Measurements from ENCODE around the gene L3MBTL4.

- no peak for TF ChIP-seq CTCF (IDR thresholded peaks at IDR 0.05 in 2 of 3, conservative IDR thresholded peaks at IDR 0.05 in 1 of 3; ENCODE audit: borderline replicate concordance in 1 of 3, insufficient read depth in 1 of 3, low read depth in 2 of 3, low read length in 2 of 3)
- no peak for TF ChIP-seq ZNF274 (IDR thresholded peaks at IDR 0.05; ENCODE audit: low read depth, low read length)
- TF ChIP-seq JUND (IDR thresholded peaks at IDR 0.05), result no peak
- no peak for TF ChIP-seq EZH2 (IDR thresholded peaks at IDR 0.05)
- no peak for TF ChIP-seq TCF7L2 (IDR thresholded peaks at IDR 0.05; ENCODE audit: borderline replicate concordance, extremely low read depth, insufficient read depth, insufficient read length)
- TF ChIP-seq POLR2A (IDR thresholded peaks at IDR 0.05; ENCODE audit: borderline replicate concordance, extremely low read depth, insufficient read depth, insufficient read length), result no peak
- no peak for TF ChIP-seq REST (IDR thresholded peaks at IDR 0.05; ENCODE audit: low read depth)
- TF ChIP-seq POLR2AphosphoS5 (IDR thresholded peaks at IDR 0.05; ENCODE audit: low read depth, low read length), result no peak
- no peak for TF ChIP-seq EZH2phosphoT487 (IDR thresholded peaks at IDR 0.05; ENCODE audit: borderline replicate concordance)
- TF ChIP-seq SIN3A (IDR thresholded peaks at IDR 0.05; ENCODE audit: low read depth), result no peak
- TF ChIP-seq ZFX (IDR thresholded peaks at IDR 0.05), result no peak
- no peak for TF ChIP-seq RAD21 (IDR thresholded peaks at IDR 0.05; ENCODE audit: low read depth)
Measured at GRCh38 chr18:6323319-6323889, 91.3 kb downstream of the L3MBTL4 start.
